ENCODE data around the gene NCSTN. TPM values are rescaled to one million over a fixed set of nuclear protein-coding genes. Genes with fewer than 3 reads are reported as not detected.

The NCSTN gene
- 44.8 and 78.0 TPM in 2 replicates for total RNA-seq (ENCODE audit: low replicate concordance)

DNA sequence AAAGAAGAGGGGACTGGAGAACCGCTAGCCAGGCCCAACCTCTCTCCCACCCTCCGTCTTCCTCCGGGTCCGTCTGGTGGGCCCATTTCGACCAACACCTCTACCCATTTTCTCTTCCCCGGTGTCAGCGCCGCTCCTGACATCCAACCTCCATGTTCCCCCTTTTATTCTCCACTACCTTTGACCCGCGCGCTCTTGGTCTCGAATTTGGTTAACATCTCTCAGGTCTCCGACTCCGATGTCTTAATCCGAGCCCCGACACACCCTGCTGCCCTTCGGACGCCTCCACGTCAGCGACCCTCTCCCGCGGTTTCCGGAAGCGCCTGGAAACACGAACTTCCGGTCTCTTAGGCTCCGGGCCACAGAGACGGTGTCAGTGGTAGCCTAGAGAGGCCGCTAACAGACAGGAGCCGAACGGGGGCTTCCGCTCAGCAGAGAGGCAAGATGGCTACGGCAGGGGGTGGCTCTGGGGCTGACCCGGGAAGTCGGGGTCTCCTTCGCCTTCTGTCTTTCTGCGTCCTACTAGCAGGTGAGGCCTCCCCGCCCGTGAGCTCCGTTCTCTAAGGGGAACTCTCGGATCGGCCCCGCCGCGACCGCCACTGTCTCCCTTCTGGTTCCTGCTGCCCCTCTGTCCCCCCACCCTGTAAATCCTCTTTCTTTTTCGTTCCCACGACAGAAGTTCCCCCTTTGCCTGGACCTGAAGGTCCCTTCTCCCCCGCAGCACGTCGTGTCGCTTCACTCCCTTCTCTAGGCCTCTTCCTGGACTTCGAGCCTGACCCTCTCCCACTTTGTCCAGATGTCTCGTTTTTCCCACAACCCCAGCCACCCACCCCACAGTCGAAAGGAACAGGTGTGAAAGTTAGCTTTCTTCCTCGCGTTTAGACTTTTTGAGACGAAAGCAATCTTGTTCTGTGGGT lies at the start of gene NCSTN, which contains the start of gene COPA:
Gene NCSTN (plus strand): TSS at position 431 of the 917 bp plus-strand sequence. CDS start 14 bp downstream, at position 445.
Gene COPA (minus strand): TSS at position 298 of the 917 bp plus-strand sequence. CDS start 80 bp downstream, at position 218.
- TF ChIP-seq EZH2phosphoT487 (IDR thresholded peaks at IDR 0.05): no peak
- no peak for TF ChIP-seq EZH2 (IDR thresholded peaks at IDR 0.05)
- Histone ChIP-seq H4K20me1 (ENCODE audit: low read depth) (peaks cover 19% of the 10 kb centered on the region), H2AFZ (replicated peaks) (peak within 1 kb of the TSS; percentile 94), H3F3A (ENCODE audit: low read depth) (no peaks in the 10 kb centered on the region), H3K4me3 (peak within 1 kb of the TSS; percentile 63), H3K27me3 (no peaks in the 10 kb centered on the region), H3K9me3 (ENCODE audit: low read depth) (no peaks in the 10 kb centered on the region), H3K9ac (peak within 1 kb of the TSS; percentile 96), H3K27ac (peak within 1 kb of the TSS; percentile 34), H3K4me1 (peaks cover 16% of the 10 kb centered on the region), H3K36me3 (no peaks in the 10 kb centered on the region), H3K79me2 (ENCODE audit: low read depth) (peaks cover 71% of the 10 kb centered on the region), H3K4me2 (peak within 1 kb of the TSS; percentile 89)
- Mint-ChIP-seq H3K4me3 (peak within 1 kb of the TSS; percentile 99), H3K4me1 (peaks cover 30% of the 10 kb centered on the region), H3K9me3 (no peaks in the 10 kb centered on the region), H3K27ac (peak within 1 kb of the TSS; percentile 95), H3K27me3 (ENCODE audit: insufficient read depth, low read depth) (peaks cover 2% of the 10 kb centered on the region), H3K36me3 (peaks cover 13% of the 10 kb centered on the region)
- peak; percentile 98 for DNase-seq (ENCODE audit: low spot score)

DNA sequence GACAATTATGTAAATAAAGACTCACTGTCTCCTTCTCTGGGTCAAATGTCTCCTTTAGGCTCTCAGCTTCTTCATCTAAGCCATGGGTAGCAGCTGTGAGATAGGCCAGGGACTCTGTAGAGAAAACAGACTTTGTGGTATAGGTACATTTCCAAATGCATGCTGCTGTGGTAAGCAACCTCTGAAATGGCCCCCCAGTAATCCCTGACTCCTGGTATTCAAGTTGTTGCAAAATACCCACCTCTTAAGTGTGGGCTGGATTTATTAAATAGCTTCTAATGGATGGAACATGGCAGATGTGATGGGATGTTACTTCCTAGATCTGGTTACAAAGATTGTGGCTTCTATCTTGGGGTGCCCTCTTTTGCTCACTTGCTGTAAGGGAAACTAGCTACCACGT lies 47.1 kb upstream of the NCSTN start:
- DNase-seq (ENCODE audit: low spot score): no peak
- Histone ChIP-seq H3K4me1 (no peaks in the 10 kb centered on the region), H3F3A (ENCODE audit: low read depth) (peaks cover 14% of the 10 kb centered on the region), H3K9ac (no peak overlapping the region), H3K27me3 (no peaks in the 10 kb centered on the region), H3K36me3 (peaks cover 26% of the 10 kb centered on the region), H3K4me3 (no peak overlapping the region), H3K27ac (no peak overlapping the region), H3K4me2 (no peak overlapping the region), H4K20me1 (ENCODE audit: low read depth) (no peaks in the 10 kb centered on the region), H3K79me2 (ENCODE audit: low read depth) (no peaks in the 10 kb centered on the region), H3K9me3 (ENCODE audit: low read depth) (no peaks in the 10 kb centered on the region), H2AFZ (replicated peaks) (no peak overlapping the region)
- peaks cover 41% of the 10 kb centered on the region for H3K36me3 Mint-ChIP-seq
- no peaks in the 10 kb centered on the region for H3K27me3 Mint-ChIP-seq (ENCODE audit: insufficient read depth, low read depth)
- no peaks in the 10 kb centered on the region for H3K4me1 Mint-ChIP-seq
- TF ChIP-seq EZH2 (IDR thresholded peaks at IDR 0.05): no peak
- TF ChIP-seq, protein P1, sequence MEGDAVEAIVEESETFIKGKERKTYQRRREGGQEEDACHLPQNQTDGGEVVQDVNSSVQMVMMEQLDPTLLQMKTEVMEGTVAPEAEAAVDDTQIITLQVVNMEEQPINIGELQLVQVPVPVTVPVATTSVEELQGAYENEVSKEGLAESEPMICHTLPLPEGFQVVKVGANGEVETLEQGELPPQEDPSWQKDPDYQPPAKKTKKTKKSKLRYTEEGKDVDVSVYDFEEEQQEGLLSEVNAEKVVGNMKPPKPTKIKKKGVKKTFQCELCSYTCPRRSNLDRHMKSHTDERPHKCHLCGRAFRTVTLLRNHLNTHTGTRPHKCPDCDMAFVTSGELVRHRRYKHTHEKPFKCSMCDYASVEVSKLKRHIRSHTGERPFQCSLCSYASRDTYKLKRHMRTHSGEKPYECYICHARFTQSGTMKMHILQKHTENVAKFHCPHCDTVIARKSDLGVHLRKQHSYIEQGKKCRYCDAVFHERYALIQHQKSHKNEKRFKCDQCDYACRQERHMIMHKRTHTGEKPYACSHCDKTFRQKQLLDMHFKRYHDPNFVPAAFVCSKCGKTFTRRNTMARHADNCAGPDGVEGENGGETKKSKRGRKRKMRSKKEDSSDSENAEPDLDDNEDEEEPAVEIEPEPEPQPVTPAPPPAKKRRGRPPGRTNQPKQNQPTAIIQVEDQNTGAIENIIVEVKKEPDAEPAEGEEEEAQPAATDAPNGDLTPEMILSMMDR (IDR thresholded peaks at IDR 0.05): no peak
- TF ChIP-seq EZH2phosphoT487 (IDR thresholded peaks at IDR 0.05): no peak
- H3K9me3 Mint-ChIP-seq: no peaks in the 10 kb centered on the region
- H3K27ac Mint-ChIP-seq: no peak overlapping the region
- no peak overlapping the region for H3K4me3 Mint-ChIP-seq

DNA sequence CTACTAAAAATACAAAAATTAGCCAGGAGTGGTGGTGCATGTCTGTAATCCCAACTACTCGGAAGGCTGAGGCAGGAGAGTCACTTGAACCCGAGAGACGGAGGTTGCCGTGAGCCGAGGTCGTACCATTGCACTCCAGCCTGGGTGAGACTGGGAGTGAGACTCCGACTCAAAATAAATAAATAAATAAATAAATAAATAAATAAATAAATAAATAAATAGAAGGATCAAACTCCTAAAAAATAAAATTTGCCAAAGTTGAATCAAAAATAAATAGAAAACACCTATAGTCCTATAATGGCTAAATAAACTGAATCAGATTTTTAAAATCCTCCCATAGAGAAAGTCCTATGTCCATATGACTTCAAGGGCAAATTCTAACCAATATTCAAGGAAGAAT lies 43.0 kb upstream of the NCSTN start:
- H3K27me3 Mint-ChIP-seq (ENCODE audit: insufficient read depth, low read depth): no peaks in the 10 kb centered on the region

DNA sequence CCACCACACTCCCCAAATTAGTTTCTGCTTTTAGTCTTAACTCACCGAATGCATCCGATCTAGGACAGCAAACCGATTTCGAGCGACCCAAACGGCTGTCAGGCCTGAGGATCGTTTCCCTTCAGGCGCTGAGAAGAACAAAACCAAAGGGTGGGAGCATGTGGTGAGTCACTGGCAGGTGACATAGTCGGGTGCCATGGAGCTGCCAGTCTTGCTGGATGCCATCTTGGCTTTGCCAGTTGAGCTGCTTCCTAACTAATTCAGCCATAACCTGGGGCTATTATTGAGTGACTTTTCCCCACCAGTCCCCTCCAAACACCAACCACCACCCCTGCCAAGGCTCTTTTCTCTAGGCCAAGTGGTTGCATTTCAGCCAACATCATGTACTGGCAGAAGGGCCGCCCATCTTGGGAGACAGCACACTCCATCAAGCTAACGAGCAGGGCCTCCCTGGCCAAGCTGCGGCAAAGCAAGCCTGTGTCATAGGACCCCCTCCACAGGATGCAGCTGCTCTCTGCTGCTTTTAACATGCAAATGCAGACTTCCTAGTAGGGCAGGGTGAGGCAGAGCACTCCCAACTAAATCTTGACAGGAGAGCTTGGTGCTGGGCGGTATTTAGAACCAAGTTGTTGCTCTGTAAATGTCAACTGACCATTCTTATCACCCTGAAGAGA lies 35.9 kb upstream of the NCSTN start:
- H3K36me3 Mint-ChIP-seq: peaks cover 32% of the 10 kb centered on the region
- peak; percentile 58 for DNase-seq (ENCODE audit: low spot score)
- no peak overlapping the region for H3K4me3 Mint-ChIP-seq
- Histone ChIP-seq H3F3A (ENCODE audit: low read depth) (peaks cover 9% of the 10 kb centered on the region), H3K27me3 (no peaks in the 10 kb centered on the region), H3K9ac (peak overlapping the region; percentile 28), H3K4me1 (peaks cover 9% of the 10 kb centered on the region), H3K36me3 (peaks cover 19% of the 10 kb centered on the region), H3K27ac (peak overlapping the region; percentile 9), H3K4me3 (no peak overlapping the region), H3K9me3 (ENCODE audit: low read depth) (no peaks in the 10 kb centered on the region), H4K20me1 (ENCODE audit: low read depth) (peaks cover 13% of the 10 kb centered on the region), H2AFZ (replicated peaks) (no peak overlapping the region), H3K4me2 (peak overlapping the region; percentile 15), H3K79me2 (ENCODE audit: low read depth) (no peaks in the 10 kb centered on the region)
- no peaks in the 10 kb centered on the region for H3K4me1 Mint-ChIP-seq
- no peaks in the 10 kb centered on the region for H3K9me3 Mint-ChIP-seq
- TF ChIP-seq EZH2 (IDR thresholded peaks at IDR 0.05) (no peak), EZH2phosphoT487 (IDR thresholded peaks at IDR 0.05) (no peak)
- TF ChIP-seq, protein P1 (IDR thresholded peaks at IDR 0.05): no peak
- H3K27ac Mint-ChIP-seq: no peak overlapping the region
- no peaks in the 10 kb centered on the region for H3K27me3 Mint-ChIP-seq (ENCODE audit: insufficient read depth, low read depth)

More for the DNA sequence above, 43.0 kb upstream of the NCSTN start:
- peaks cover 26% of the 10 kb centered on the region for H3K36me3 ChIP-seq
- no peaks in the 10 kb centered on the region for H3K9me3 ChIP-seq (ENCODE audit: low read depth)
- no peak for DNase-seq (ENCODE audit: low spot score)
- no peak overlapping the region for H2AFZ ChIP-seq (replicated peaks)
- no peak overlapping the region for H3K4me2 ChIP-seq
- Mint-ChIP-seq H3K4me3 (no peak overlapping the region), H3K36me3 (peaks cover 32% of the 10 kb centered on the region), H3K4me1 (no peaks in the 10 kb centered on the region), H3K27ac (no peak overlapping the region), H3K9me3 (no peaks in the 10 kb centered on the region)
- no peaks in the 10 kb centered on the region for H3K79me2 ChIP-seq (ENCODE audit: low read depth)
- no peak for TF ChIP-seq EZH2 (IDR thresholded peaks at IDR 0.05)
- H3K27ac ChIP-seq: no peak overlapping the region
- H4K20me1 ChIP-seq (ENCODE audit: low read depth): no peaks in the 10 kb centered on the region
- no peaks in the 10 kb centered on the region for H3K27me3 ChIP-seq
- no peak overlapping the region for H3K4me3 ChIP-seq
- H3K9ac ChIP-seq: no peak overlapping the region
- H3K4me1 ChIP-seq: no peaks in the 10 kb centered on the region
- no peaks in the 10 kb centered on the region for H3F3A ChIP-seq (ENCODE audit: low read depth)

Data from neural progenitor cell (in vitro differentiated cells).